Urinary bladder (tissue), 4 donors: ENCODE results near the gene ETV6. TPM values are rescaled to one million over a fixed set of nuclear protein-coding genes. Genes with fewer than 3 reads are reported as not detected.

Experiments
- DNase-seq: peaks from one replicate; pipeline ENCODE4 v3.0.0-alpha.2; 2015; ENCODE audit errors: extremely low spot score
- H3K27ac ChIP-seq: one replicate; pipeline ENCODE4 v1.5.1; 2013; ENCODE audit warnings: low read depth, mild to moderate bottlenecking, moderate library complexity
- H3K36me3 ChIP-seq: one replicate; pipeline ENCODE4 v1.6.1; 2013; ENCODE audit warnings: mild to moderate bottlenecking, moderate library complexity; ENCODE audit not compliant: insufficient read depth
- H3K4me1 ChIP-seq: one replicate; pipeline ENCODE4 v1.6.1; 2013; ENCODE audit warnings: mild to moderate bottlenecking, moderate library complexity; ENCODE audit not compliant: insufficient read depth
- H3K4me3 ChIP-seq: one replicate; pipeline ENCODE4 v1.5.1; 2013; ENCODE audit warnings: low read depth, low read length
- WGBS: extraction: QIAGEN DNeasy Blood & Tissue Kit; methylation state at CpG from one replicate; pipeline ENCODE4 v1.1.7; 2013; 5-methylcytosine and 5-hydroxymethylcytosine counted together
- polyA plus RNA-seq: library from polyadenylated mRNA; stranded (reverse); fragments of 200-250 nt; gene quantifications from one replicate; pipeline ENCODE4 v1.2.3, GENCODE V29; 2013
- total RNA-seq: library from RNA; depleted of rRNA; stranded (reverse); fragments of >200 nt; gene quantifications from one replicate; pipeline ENCODE4 v1.2.3, GENCODE V29; 2014
- donor health status: healthy with polysubstance abuse.
- donor health status: healthy.

ETV6 gene
- total and polyA plus RNA-seq, 2 donors, result 11.8 to 12.7 TPM

DNA sequence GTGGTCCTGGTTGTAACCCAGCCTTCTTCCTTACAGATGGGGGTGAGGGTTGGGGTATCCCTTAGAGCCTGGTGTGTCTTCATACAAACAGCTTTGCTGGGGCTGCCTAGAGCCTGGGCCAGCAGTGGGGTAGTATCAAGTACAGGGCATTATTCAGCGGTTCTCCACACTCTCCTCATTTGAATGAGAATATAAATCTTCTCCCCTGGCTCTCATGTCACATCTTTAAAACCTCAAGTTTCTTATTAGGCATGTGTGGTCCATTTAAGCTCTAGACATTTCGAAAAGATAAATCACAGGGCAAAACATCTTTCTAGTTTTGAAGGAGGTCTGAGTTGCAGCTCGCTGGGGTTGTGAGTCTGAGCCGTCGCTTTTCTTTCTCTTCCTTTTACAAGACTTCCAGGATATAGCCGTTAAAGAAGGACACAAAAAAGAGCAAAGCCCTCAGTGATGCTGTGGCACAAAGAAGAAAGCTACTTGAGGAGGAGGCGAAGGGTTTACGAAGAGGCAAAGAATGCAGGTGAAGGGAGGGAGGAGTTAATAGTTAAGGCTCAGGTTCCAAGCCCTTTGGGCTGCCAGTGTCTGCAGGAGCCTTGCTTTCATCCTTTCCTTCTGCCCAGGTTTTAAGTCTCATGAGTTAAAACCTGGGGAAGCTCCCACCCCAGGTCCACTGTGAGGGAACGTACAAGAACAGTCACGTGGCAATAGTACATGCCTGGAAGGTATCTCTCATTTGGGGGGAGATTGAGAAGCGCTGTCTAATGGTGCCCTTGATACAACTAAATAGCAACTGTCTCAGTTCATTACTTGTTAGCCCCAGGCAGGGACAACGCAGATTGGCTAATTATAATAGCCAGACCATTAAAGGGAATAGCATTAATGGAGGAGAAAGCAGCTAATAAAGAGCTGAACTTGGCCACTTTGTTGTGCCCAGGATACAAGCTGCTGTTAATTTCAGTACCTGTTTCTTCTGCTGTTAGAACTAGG, 94.2 kb downstream of the ETV6 start:
- WGBS, result 56% methylated on average over 12 of the region's 12 CpGs
- Histone ChIP-seq H3K27ac (no peak overlapping the region), H3K36me3 (no peaks in the 10 kb centered on the region), H3K4me1 (peaks cover 2% of the 10 kb centered on the region), H3K4me3 (no peak overlapping the region)
- DNase-seq, result no peak

DNA sequence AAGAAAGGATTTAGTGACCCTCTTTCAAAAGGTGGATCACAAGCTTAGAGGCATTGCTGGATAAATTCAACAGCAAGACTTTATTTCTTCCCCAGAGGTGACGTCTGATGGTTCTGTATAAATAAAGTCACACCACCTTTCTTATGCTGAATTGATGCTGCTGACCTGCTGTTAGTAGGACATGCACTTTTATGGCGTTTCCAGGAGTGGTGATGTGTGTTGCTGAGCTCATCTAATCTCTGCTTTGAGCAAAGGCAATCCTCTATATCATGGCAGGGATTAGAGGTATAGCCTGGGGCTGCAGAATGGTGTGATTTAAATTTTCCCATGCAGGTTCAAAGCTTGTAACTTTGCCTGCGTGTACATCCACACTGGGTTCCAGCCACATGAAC, 94.9 kb downstream of the ETV6 start:
- no peaks in the 10 kb centered on the region for H3K36me3 ChIP-seq
- H3K4me1 ChIP-seq, result peaks cover 2% of the 10 kb centered on the region
- 74% methylated on average over 3 of the region's 3 CpGs for WGBS
- DNase-seq, result no peak
- H3K4me3 ChIP-seq, result no peak overlapping the region
- H3K27ac ChIP-seq, result no peak overlapping the region

DNA sequence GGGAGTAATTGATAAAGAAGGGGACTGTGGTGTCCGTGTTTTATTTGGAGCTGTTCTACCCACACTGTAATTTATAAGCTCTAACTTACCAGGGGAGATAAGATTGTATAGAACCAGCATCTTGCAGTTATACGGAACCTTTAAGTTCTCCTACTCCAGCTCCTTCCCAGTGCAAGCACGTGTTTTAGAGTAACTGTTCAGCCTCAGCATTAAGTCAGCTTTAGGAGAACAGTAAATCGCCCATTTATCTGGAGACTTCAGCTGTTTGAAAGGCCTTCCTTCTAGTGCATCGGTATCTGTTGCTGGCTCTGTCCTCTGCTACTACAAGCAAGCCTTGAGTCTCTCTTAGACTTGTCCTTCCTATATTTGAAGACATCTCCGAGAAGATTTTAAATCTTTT, 95.6 kb downstream of the ETV6 start:
- no peak for DNase-seq
- no peak overlapping the region for H3K27ac ChIP-seq

DNA sequence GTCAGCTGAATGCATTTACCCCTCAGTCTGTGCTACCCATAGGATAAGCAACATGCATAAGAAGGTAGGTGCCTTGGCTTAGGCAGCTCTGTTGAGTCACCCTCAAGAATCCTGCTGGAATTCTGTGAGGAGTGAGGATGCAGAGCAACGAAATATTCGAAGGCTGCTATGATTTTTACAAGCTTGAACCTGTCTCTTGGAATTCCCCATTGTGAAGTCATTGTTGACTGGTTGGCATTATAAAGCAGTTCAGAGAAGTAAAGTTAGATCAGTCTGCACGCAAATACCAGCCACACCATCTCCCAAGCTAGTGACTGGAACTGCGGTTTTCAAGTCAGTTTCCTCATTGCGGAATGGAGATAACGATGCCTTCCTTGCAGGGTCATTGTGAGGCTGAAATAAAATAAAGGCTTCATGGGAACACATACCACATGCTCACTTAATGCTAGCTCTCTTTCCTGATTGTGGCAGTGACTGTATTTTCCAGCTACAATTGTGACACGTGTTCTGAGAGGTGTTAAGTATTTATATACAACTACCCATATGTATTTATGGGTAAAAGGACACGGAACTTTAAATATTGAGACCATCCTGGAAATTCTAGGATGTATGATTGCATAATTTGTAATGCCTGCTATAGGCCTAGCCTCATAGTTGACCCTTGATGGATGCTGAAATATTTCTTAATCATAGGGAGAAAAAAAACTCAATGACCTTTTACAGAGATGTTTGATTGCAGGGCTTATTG, 96.7 kb downstream of the ETV6 start:
- H3K27ac ChIP-seq, result no peak overlapping the region
- H3K36me3 ChIP-seq, result no peaks in the 10 kb centered on the region
- 59% methylated on average over 8 of the region's 8 CpGs for WGBS
- no peak for DNase-seq
- H3K4me3 ChIP-seq, result no peak overlapping the region
- peaks cover 2% of the 10 kb centered on the region for H3K4me1 ChIP-seq

More for the DNA sequence above, 95.6 kb downstream of the ETV6 start:
- WGBS, result 66% methylated on average over 6 of the region's 6 CpGs
- no peaks in the 10 kb centered on the region for H3K36me3 ChIP-seq
- no peak overlapping the region for H3K4me3 ChIP-seq
- peaks cover 2% of the 10 kb centered on the region for H3K4me1 ChIP-seq

DNA sequence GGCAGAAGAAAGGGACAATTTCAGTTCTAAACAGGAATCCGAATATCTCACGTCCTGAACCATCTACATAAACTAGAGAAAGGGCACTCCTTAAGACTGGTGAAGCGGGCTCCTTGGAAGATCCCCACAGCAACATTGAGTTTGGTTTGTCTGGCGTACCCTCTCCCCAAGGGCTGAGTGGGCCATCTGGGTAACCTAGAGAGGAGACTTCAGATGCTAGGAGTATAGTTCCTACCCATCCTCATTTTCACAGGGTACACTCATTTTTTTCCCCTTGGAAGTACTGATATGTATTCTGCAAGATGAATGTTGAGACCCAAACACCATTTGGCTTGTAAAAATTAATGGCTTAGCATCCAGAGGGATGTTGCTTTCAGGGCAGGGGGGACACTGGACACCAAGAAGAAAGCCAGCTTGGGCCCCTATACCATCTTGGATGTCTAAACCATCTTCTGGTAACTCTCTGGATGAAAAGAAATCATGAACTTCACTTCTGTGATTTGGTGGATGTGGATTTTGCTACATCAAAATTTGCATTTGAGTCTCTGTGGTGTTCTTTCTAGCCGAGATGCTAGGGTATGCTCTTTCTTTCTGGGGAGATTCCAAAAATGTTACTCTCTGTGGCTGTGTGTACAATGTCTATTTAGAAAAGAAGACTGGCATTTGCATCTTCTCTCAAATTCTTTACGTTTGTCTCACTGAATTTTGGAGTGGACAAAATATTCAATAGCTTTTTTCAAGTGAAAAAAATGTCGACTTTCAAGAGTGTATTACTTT, 97.7 kb downstream of the ETV6 start:
- H3K27ac ChIP-seq, result no peak overlapping the region
- no peaks in the 10 kb centered on the region for H3K36me3 ChIP-seq
- WGBS, result 83% methylated on average over 7 of the region's 7 CpGs
- no peak overlapping the region for H3K4me3 ChIP-seq
- no peak for DNase-seq
- H3K4me1 ChIP-seq, result peaks cover 2% of the 10 kb centered on the region

DNA sequence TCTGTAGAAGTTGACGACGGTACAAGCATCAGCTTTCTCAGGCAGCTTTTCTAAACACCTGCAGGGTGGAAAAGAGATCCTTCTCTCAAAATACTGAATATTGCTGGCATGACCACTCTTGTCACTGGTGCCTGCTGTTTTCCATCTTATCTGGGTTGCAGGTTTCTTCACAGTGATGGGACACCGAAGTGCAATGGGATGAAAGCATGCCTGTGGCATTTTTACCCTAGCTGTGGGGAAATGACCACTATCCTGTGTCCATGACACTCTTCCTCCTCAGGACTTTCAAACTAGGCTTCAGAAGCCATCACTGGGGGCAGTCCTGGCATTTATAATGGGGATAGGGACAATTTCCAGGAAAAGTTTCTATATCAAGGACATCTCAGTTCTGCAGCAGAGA, 98.5 kb downstream of the ETV6 start:
- no peaks in the 10 kb centered on the region for H3K36me3 ChIP-seq
- H3K4me3 ChIP-seq, result no peak overlapping the region
- no peak for DNase-seq
- peaks cover 2% of the 10 kb centered on the region for H3K4me1 ChIP-seq
- 84% methylated on average over 3 of the region's 3 CpGs for WGBS
- H3K27ac ChIP-seq, result no peak overlapping the region

DNA sequence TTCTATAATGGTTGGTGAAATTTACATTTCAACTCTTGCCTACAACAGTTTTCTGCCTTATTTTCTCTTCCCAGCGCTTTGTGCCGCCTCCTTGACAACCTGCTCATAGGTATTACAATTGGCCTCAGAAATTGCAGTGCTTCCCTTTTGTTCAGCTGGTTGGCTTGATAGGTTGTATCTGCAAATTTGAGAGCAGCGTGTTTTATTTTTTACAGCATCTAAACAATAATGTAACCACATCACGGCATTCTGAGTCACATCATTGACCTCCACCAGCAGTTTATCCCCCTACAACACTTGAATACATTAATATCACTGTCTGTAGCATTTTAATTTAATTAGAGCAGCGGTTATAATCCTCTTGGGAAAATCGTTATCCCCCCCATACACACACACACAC, 99.4 kb downstream of the ETV6 start:
- H3K4me3 ChIP-seq, result no peak overlapping the region
- no peaks in the 10 kb centered on the region for H3K36me3 ChIP-seq
- no peak overlapping the region for H3K27ac ChIP-seq
- no peak for DNase-seq
- WGBS, result 84% methylated on average over 6 of the region's 6 CpGs
- H3K4me1 ChIP-seq, result peaks cover 2% of the 10 kb centered on the region

DNA sequence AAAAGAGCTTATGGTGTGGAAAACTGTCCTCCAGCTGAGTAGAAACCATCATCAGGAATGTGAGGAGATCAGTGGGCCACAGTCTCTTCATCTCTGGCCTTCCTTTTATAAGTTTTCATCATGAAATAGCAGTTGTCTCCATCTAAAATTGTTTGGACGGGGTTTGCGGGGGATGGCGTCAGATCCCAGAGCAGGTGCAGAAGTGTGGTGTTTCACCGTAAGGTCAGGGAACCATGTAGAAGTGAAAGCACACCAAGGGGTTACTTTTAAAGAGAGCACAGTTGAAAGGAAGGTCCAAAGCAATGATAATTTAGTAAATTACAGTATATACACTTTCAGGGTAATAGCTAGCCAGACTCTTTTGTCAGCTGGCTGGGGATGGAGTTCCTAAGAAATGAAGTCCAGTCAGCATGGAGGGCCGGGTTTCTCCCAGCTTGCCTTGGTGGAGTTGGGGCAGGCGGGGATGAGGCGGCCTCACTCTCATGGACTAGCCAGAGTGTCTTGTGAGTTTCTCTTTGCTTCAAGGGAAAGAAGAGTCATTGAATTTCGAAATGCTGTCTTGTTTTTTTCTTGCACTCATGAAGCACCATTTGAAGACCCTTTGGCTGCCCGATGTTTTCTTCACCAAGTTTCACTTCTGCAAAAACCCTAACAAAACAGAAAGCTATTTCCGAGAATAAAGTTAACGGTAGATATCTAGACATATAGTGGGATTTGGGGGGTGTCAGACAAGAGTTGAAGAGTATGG, 100.6 kb downstream of the ETV6 start:
- H3K36me3 ChIP-seq, result no peaks in the 10 kb centered on the region
- no peak overlapping the region for H3K27ac ChIP-seq
- DNase-seq, result no peak
- no peak overlapping the region for H3K4me3 ChIP-seq
- 93% methylated on average over 11 of the region's 11 CpGs for WGBS
- peaks cover 2% of the 10 kb centered on the region for H3K4me1 ChIP-seq

DNA sequence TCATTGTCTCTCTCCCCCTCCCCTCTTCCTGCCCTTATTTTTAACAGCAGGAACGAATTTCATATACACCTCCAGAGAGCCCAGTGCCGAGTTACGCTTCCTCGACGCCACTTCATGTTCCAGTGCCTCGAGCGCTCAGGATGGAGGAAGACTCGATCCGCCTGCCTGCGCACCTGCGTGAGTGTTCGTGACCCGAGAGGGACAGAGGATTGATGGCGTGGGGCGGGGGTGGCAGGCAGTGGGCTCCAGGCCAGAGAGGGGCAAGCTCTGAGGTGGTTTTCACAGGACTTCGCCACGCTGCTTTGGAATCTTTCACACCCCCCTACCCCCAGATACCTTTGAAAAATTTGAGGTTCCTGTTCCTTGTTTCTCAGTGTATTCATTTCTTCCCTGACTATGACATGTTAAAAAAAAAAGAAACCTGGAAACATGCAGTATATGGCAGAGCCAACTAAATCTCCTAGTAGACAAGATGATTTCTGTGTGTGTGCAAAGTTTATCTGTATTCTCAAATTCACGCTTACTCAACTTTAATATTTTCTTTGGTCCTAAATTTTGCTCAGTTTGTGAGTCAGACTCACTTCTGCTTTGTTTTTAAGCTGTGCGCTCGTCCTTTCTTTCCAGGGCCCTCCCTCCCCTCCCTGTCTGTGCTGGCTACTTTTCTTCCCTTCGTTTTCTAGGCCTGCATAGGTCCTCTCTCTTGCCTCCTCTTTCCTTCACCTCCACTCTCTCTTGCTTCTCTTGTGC, 103.1 kb downstream of the ETV6 start:
- 85% methylated on average over 21 of the region's 21 CpGs for whole genome bisulfite sequencing
- Histone ChIP-seq H3K27ac (no peak overlapping the region), H3K4me3 (no peak overlapping the region), H3K4me1 (no peaks in the 10 kb centered on the region), H3K36me3 (no peaks in the 10 kb centered on the region)
- no peak for DNase-seq

DNA sequence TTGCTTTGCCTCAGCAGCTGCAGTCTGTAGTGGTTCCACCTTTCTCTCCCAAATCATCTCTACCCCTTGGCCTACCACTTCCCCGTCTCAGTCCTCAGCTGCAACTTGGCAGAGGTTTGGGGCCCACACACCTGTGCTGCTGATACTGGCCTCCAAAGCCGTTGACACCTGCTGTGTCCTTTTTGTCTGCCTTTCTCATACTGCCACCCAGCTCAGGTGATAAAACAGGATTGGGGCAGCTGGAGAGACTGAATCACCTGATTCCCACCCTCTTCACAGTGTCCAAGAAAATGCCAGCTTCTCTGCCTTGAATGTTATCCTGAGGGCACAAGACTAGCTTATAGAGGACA, 103.7 kb downstream of the ETV6 start:
- no peak overlapping the region for H3K4me3 ChIP-seq
- WGBS, result 65% methylated on average over 2 of the region's 2 CpGs
- no peaks in the 10 kb centered on the region for H3K36me3 ChIP-seq
- H3K4me1 ChIP-seq, result no peaks in the 10 kb centered on the region
- no peak overlapping the region for H3K27ac ChIP-seq
- no peak for DNase-seq

DNA sequence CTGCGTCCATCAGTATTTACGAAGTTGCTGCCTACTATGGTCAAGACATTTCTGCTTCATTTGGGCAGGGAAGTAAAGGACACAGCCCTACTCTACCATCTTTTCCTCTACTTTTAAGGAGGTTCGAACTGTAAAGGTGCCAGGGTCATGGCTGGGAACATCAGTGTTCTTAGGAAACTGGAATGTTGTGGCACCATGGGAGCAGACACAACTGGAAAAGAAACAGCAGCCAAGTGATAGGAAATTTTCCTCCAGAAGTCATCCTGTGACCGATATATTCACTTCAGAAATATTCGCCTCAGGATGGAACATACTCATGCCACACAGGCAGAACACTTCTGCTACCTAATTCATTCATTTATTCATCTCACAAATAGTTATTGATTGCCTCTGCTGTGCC, 104.4 kb downstream of the ETV6 start:
- H3K36me3 ChIP-seq, result no peaks in the 10 kb centered on the region
- no peak overlapping the region for H3K4me3 ChIP-seq
- H3K27ac ChIP-seq, result no peak overlapping the region
- WGBS, result 55% methylated on average over 5 of the region's 5 CpGs
- no peaks in the 10 kb centered on the region for H3K4me1 ChIP-seq
- DNase-seq, result no peak

DNA sequence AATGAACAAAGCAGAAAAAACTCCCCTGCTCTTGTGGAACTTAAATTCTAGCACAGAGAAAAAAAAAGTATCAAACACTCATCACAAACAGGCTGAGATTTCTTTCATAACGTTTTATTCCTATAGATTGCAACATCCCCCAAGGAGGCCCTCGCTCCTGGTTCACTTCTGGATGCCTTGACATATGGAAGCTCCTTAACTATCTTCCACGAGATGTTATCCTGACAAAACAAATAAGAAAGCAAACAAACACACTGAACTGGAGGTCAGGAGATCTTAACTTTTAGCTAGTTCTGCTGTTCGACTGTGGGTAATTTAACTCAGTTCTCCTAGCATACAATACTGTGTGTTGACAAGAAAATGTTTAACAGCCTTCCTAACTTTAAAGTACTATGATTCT, 104.8 kb downstream of the ETV6 start:
- no peaks in the 10 kb centered on the region for H3K4me1 ChIP-seq
- H3K4me3 ChIP-seq, result no peak overlapping the region
- H3K27ac ChIP-seq, result no peak overlapping the region
- H3K36me3 ChIP-seq, result no peaks in the 10 kb centered on the region
- 61% methylated on average over 4 of the region's 4 CpGs for WGBS
- DNase-seq, result no peak
